ENCODE measurements around the gene HMOX2. TPM values are rescaled to one million over a fixed set of nuclear protein-coding genes. Genes with fewer than 3 reads are reported as not detected.

HMOX2 gene
- total RNA-seq, 1 experiment from 2014 or later, result 55.1 TPM

- no peaks in the 10 kb centered on the region for H3K9me3 ChIP-seq (ENCODE audit: control insufficient read depth in 1 of 2, insufficient read depth in 1 of 2, low read depth in 1 of 2, low read length in 2 of 2)
- POLR2A ChIA-PET, result no interaction called here
- ATAC-seq (no peak), DNase-seq (ENCODE audit: low read depth, low spot score) (no peak)
- CTCF ChIA-PET, result no interaction called here
- no peaks in the 10 kb centered on the region for H3K4me1 ChIP-seq (ENCODE audit: control insufficient read depth in 1 of 2, insufficient read depth in 2 of 2, low read length in 2 of 2)
- H4K20me1 ChIP-seq (ENCODE audit: insufficient read depth), result no peaks in the 10 kb centered on the region
- H3K27ac ChIP-seq (ENCODE audit: low read depth, low read length), result no peak overlapping the region
- intact Hi-C loops (cut with micrococcal nuclease), result no loop called here
- no peak overlapping the region for H3K4me2 ChIP-seq (ENCODE audit: low read length)
- H3K27me3 ChIP-seq (ENCODE audit: insufficient read depth, low read length), result no peaks in the 10 kb centered on the region
- no peak overlapping the region for H2AFZ ChIP-seq (ENCODE audit: low read depth, low read length, poor library complexity, severe bottlenecking)
- no peak overlapping the region for H3K4me3 ChIP-seq (replicated peaks in 1 of 2; ENCODE audit: low read depth in 1 of 2, low read length in 2 of 2)
- no peaks in the 10 kb centered on the region for H3K79me2 ChIP-seq (ENCODE audit: insufficient read depth, low read length)
- no peaks in the 10 kb centered on the region for H3K9me2 ChIP-seq (ENCODE audit: insufficient read depth)
- no peak overlapping the region for H3K9ac ChIP-seq (ENCODE audit: low read length)
- no TSS peak for BruUV-seq (replicated peaks)
- RAD21 ChIA-PET (ENCODE audit: low non-redundant PET in 1 of 2, low total read pairs in 2 of 2, uncharacterized antibody in 2 of 2, unreplicated experiment in 2 of 2), result no interaction called here
- H3K36me3 ChIP-seq (ENCODE audit: control insufficient read depth in 1 of 2, insufficient read depth in 2 of 2, low read length in 2 of 2), result no peaks in the 10 kb centered on the region
- TF ChIP-seq POLR2A (IDR thresholded peaks at IDR 0.05; ENCODE audit: borderline replicate concordance, extremely low read depth, insufficient read depth, insufficient read length) (no peak), SIN3A (IDR thresholded peaks at IDR 0.05; ENCODE audit: low read depth) (no peak), EZH2phosphoT487 (IDR thresholded peaks at IDR 0.05; ENCODE audit: borderline replicate concordance) (no peak), CTCF (IDR thresholded peaks at IDR 0.05 in 2 of 3, conservative IDR thresholded peaks at IDR 0.05 in 1 of 3; ENCODE audit: borderline replicate concordance in 1 of 3, insufficient read depth in 1 of 3, low read depth in 2 of 3, low read length in 2 of 3) (no peak), SRF (IDR thresholded peaks at IDR 0.05; ENCODE audit: low read depth) (no peak), ZNF274 (IDR thresholded peaks at IDR 0.05; ENCODE audit: low read depth, low read length) (no peak), EGR1 (IDR thresholded peaks at IDR 0.05; ENCODE audit: low read depth) (no peak)
These were observed 45.9 kb downstream of the HMOX2 start for GRCh38 chr16:4522051-4522581.

DNA sequence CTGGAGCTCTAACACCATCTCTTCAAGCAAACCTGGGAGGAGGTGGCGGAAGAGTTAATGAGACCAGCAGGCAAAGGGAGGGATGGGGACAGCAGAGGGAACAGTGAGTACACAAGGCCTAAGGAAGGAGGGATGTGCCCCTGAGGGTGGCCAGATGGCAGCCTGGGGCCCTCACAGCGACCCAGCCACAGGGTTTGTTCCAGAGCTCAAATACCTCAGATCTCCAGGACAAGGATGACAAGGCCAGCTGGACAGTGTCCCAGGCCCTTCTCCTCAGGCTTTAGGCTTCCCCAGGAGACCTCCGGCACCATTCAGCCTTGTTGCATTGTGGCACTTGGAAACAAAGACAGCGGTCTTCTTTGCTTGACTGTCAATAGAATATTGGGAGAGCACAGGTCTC is 47.5 kb downstream of the HMOX2 start:
- no peak for TF ChIP-seq SP1 (IDR thresholded peaks at IDR 0.05; ENCODE audit: low read depth)
- no peak for TF ChIP-seq CEBPB (IDR thresholded peaks at IDR 0.05; ENCODE audit: low read depth)
- TF ChIP-seq JUND (IDR thresholded peaks at IDR 0.05), result no peak
- no peak for TF ChIP-seq RAD21 (IDR thresholded peaks at IDR 0.05; ENCODE audit: low read depth)
- TF ChIP-seq ZNF274 (IDR thresholded peaks at IDR 0.05; ENCODE audit: low read depth, low read length), result no peak
- TF ChIP-seq POLR2AphosphoS5 (IDR thresholded peaks at IDR 0.05; ENCODE audit: low read depth, low read length), result no peak
- no peak for TF ChIP-seq ZFX (IDR thresholded peaks at IDR 0.05)
- TF ChIP-seq TCF7L2 (IDR thresholded peaks at IDR 0.05; ENCODE audit: borderline replicate concordance, extremely low read depth, insufficient read depth, insufficient read length), result no peak
- no peak for TF ChIP-seq FOSL1 (IDR thresholded peaks at IDR 0.05; ENCODE audit: low read depth)
- ChIA-PET RAD21 (ENCODE audit: low non-redundant PET in 1 of 2, low total read pairs in 2 of 2, uncharacterized antibody in 2 of 2, unreplicated experiment in 2 of 2) (no interaction called here), CTCF (no interaction called here), POLR2A (no interaction called here)
- Histone ChIP-seq H2AFZ (ENCODE audit: low read depth, low read length, poor library complexity, severe bottlenecking) (no peak overlapping the region), H3K79me2 (ENCODE audit: insufficient read depth, low read length) (no peaks in the 10 kb centered on the region), H3K27me3 (ENCODE audit: insufficient read depth, low read length) (no peaks in the 10 kb centered on the region), H3K4me3 (replicated peaks in 1 of 2; ENCODE audit: low read depth in 1 of 2, low read length in 2 of 2) (no peak overlapping the region), H3K9me2 (ENCODE audit: insufficient read depth) (no peaks in the 10 kb centered on the region), H4K20me1 (ENCODE audit: insufficient read depth) (no peaks in the 10 kb centered on the region), H3K4me1 (ENCODE audit: control insufficient read depth in 1 of 2, insufficient read depth in 2 of 2, low read length in 2 of 2) (no peaks in the 10 kb centered on the region), H3K9ac (ENCODE audit: low read length) (no peak overlapping the region), H3K9me3 (ENCODE audit: control insufficient read depth in 1 of 2, insufficient read depth in 1 of 2, low read depth in 1 of 2, low read length in 2 of 2) (no peaks in the 10 kb centered on the region), H3K4me2 (ENCODE audit: low read length) (no peak overlapping the region), H3K27ac (ENCODE audit: low read depth, low read length) (no peak overlapping the region), H3K36me3 (ENCODE audit: control insufficient read depth in 1 of 2, insufficient read depth in 2 of 2, low read length in 2 of 2) (no peaks in the 10 kb centered on the region)
- BruUV-seq (replicated peaks), result no TSS peak
- DNase-seq (ENCODE audit: low read depth, low spot score) (no peak), ATAC-seq (no peak)
- intact Hi-C loops (cut with micrococcal nuclease), result no loop called here

All from HCT116 (cell line).